GM19351 (cell line): Measurements from ENCODE around the gene AVP.

Experiments
- ATAC-seq: cut with Tn5 transposase; IDR thresholded peaks from one replicate; pipeline ENCODE4 v1.9.1; 2021; ENCODE audit warnings: mild to moderate bottlenecking, moderate library complexity; ENCODE audit not compliant: unreplicated experiment

AVP gene

DNA sequence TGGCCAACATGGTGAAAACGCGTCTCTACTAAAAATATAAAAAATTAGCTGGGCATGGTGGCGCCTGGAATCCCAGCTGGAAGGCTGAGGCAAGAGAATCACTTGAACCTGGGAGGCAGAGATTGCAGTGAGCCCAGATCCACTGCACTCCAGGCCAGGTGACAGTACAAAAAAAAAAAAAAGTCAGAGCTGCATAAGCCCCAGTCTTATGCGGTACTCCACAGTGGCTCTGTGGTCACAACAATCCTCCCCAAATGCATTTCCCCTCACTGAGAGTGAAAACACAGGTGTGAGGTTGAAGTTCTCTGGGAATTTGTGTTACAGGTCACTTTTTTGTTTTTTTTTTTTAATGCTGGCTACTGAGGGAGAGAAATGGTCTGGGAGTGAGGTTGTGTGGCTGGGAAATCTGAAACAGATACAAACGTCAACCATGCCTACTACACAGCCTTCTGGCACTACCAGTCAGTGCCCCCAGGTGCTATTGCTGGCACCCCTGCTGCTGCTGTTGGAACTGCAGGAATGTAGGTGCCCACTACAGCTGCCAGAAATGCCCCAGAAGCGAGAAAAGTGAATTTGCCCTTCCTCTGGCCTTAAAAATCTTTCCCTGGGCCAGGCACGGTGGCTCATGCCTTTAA, 33.0 kb downstream of the AVP start:
- ATAC-seq: no peak

- no peak for ATAC-seq
Observed at GRCh38 chr20:3047486-3048419, 36.8 kb downstream of the AVP start.

DNA sequence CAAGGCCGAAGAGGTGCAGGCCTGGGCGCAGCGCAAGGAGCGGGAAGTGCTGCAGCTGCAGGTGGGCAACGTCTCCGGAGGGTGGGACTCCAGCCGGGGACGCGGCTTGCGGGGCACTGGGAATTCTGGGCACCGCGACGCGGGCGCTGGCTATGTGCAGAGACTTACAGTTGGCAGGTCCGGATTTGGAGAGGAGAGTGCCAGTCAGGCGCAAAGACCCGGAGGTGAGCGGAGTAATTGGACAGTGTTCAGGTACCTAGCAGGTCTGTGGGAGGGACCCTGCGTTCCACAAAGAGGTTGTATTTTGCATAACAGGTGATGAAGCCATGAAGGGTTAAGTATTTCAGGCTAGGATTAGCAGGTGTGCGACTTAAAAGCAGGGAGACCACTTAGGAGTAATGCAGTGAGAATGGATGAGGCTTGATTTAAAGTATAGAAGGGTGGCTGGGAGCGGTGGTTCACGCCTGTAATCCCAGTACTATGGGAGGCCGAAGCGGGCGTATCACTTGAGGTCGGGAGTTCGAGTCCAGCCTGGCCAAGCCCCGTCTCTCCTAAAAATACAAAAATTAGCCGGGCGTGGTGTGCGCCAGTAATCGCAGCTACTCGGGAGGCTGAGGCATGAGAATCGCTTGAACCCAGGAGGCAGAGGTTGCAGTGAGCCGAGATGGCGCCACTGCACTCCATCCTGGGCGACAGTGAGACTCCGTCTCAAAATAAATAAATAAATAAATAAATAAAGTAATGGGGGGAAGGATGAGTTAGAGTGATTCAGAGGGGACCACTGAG, 37.7 kb downstream of the AVP start:
- ATAC-seq: no peak

DNA sequence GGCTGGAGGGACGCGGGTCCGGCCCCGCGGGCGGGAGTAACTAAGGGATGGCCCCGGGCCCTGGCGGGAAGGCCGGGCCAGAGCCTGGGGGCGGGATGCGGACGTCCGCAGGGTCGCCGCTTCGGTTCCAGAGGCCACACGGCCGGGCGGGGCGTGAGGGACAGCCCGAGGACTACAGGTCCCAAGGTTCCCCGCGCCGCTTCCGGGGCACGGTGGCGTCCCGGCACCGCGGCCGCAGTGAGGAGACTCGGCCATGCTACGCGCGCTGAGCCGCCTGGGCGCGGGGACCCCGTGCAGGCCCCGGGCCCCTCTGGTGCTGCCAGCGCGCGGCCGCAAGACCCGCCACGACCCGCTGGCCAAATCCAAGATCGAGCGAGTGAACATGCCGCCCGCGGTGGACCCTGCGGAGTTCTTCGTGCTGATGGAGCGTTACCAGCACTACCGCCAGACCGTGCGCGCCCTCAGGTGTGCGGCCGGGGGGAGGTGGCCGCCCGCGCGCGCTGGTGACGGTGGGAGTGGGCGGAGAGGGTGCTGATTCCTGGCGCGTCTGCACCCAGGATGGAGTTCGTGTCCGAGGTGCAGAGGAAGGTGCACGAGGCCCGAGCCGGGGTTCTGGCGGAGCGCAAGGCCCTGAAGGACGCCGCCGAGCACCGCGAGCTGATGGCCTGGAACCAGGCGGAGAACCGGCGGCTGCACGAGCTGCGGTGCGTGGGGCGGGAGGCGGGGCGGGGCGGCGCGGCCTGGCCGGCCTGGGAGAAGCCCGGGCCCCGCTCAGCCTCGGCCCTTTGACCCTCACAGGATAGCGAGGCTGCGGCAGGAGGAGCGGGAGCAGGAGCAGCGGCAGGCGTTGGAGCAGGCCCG, 38.5 kb downstream of the AVP start, which contains the start of gene MRPS26:
TSS of gene MRPS26 (plus strand) at position 237 of the 861 bp plus-strand sequence. CDS start at position 254, 17 bp downstream.
- ATAC-seq: peak; percentile 89

- peak; percentile 53 for ATAC-seq
Observed at GRCh38 chr20:3045042-3045815, 39.3 kb downstream of the AVP start.

DNA sequence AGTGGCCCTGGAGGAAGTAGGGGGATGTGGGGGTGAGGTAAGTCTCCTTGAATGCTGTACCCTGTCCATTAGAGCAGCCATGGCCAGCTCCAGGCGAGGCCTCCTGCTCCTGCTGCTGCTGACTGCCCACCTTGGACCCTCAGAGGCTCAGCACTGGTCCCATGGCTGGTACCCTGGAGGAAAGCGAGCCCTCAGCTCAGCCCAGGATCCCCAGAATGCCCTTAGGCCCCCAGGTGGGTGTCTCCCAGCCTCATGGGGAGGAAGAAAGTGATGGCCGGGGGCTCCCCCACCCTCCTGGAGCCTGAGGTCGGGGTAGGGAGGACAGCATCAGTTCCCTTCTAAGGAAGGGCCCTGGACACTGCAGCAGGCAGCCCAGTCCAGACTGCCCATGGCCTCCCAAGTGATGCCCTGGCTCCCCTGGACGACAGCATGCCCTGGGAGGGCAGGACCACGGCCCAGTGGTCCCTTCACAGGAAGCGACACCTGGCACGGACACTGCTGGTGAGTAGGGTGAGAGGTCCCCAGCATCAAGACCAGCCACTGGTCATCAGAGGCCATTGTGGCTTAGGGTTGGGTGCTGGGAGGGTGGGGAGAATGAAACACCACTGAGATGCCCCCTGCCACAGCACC, 40.1 kb downstream of the AVP start:
- no peak for ATAC-seq

DNA sequence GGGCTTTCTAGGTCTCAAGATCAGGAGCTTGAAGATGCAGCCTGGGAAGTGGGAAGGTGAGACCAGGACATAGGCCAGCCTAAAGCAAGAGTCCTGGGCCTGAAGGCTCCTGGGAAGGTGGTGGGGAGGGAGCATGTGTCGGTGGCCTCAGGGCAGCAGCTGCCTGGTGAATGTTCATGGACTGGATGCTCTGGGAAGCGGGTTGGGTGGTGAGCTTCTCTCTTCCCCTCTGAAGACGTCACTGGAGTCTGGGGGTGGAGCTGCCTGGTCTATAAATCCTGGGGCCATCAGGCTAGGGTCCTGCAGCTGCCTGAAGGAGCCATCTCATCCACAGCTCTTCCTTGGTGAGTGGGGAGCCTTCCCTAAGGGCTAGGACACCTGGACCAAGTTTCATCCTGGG, 41.2 kb downstream of the AVP start, which contains the start of gene GNRH2:
TSS of gene GNRH2 (plus strand) at position 301 of the 400 bp plus-strand sequence. CDS start 793 bp downstream, outside the sequence.
- ATAC-seq: no peak

- no peak for ATAC-seq
Observed at GRCh38 chr20:3042625-3043024, 41.9 kb downstream of the AVP start.

- no peak for ATAC-seq
Observed at GRCh38 chr20:3041854-3042409, 42.6 kb downstream of the AVP start.

DNA sequence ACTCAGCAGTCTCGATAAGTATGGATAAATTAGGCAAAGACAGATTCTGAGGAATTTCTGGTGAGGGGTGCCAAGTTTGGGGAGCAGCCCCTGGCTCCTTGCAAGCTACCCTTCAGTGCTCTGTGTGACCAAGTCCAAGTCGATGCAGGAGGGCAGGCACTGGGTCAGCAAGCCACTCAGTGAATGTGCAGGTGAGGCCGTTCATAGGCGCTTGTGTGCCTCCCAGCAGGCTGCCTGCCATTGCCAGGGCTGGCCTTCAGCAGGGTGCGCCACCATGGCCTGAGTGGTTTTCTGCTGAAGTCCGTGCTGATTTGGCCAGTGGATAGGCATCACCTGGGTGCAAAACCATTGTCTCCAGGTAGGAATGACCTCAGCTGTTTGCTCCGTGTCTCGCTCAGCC, 44.4 kb downstream of the AVP start:
- no peak for ATAC-seq

DNA sequence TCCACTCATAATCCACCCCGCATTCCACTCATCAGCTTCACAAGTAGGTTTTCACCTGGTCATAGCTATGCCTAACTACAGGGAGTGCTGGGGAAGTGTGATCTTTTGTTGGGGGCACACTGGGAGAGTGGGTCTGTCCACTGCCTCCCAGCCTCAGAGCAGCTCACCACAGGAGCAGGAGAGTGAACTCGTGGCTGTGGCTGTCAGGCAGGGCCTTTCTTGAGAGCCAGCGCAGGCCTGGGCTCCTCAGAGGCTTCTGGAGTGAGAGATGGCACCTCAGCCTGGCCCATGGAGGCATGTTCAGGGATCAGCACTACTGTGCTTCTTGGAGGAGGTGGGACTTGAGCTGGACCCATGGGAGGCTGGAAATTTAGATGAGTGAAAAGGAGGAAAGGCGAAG, 45.1 kb downstream of the AVP start:
- ATAC-seq: no peak

DNA sequence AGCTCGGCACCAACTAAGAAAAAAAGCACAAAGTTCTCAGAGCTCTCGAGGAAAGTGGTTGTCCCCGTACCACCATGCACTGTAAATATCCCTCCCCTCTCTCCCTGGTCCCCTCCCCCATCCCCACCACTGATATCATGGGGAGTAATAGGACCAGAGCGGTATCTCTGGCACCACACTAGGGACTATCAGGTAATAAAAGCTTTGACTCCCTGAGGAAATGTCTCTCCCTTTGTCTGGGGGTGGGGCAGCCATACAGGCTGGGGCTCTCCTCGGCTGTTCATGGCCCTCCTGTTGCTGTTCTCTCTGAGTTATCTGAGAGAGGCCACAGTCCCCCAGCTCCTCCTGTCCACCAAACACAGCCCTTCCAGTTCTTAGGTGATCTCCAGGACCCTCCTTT, 46.1 kb downstream of the AVP start:
- no peak for ATAC-seq

DNA sequence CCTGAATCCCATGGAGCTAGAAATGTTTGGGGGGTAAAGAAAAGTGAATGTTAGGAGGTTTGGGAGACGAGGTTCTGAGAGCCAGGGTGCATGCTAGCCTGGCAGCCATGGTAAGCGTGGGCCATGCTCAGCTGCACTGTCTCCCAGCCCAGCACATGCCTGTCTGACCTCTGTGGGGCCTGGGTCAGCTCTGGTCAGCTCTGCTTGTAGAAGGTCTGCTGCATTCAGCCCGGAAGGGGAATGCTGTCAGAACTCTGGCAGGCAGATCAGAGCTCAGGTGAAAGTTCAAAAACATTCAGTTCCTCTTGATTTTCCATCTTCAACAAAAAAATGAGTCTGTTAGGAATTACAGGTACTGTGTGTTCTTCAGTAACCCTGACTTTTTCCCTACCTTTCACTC, 46.9 kb downstream of the AVP start:
- no peak for ATAC-seq

- ATAC-seq: no peak
Observed at GRCh38 chr20:3032624-3033023, 51.9 kb downstream of the AVP start.
